UCSD-AML1 (cell line): ENCODE measurements around the gene TEX55.
"Not testable (repeated sequence)": the region's sequence is repeated elsewhere in the genome, so short reads cannot be mapped to it uniquely, and the experiment has no call there.

Source experiments
- DNase-seq: peaks from one replicate; lab custom pipeline; 2025; ENCODE audit not compliant: unreplicated experiment; lab: John Stamatoyannopoulos, UW

The TEX55 gene

GRCh38 chr3:119145500-119146167 lies at the start of gene TEX55:
Gene TEX55 (plus strand): TSS chr3:119146165. CDS start chr3:119146190, 25 bp downstream.
- peak; percentile 16 for DNase-seq

- no peak for DNase-seq
Measured at GRCh38 chr3:119098003-119098402, 48.0 kb upstream of the TEX55 start.

- no peak for DNase-seq
Measured at GRCh38 chr3:119098619-119099222, 47.2 kb upstream of the TEX55 start.

GRCh38 chr3:119099785-119100184 lies 46.2 kb upstream of the TEX55 start:
- no peak for DNase-seq

GRCh38 chr3:119104031-119104430 lies 41.9 kb upstream of the TEX55 start:
- no peak for DNase-seq

GRCh38 chr3:119118330-119118729 lies 27.6 kb upstream of the TEX55 start:
- not testable (repeated sequence) for DNase-seq

GRCh38 chr3:119120480-119120879 lies 25.5 kb upstream of the TEX55 start:
- no peak for DNase-seq

- DNase-seq = no peak
Measured at GRCh38 chr3:119122350-119122749, 23.6 kb upstream of the TEX55 start.

- DNase-seq = no peak
Measured at GRCh38 chr3:119125342-119125741, 20.6 kb upstream of the TEX55 start.

GRCh38 chr3:119125742-119126504 lies 20.0 kb upstream of the TEX55 start:
- no peak for DNase-seq

- DNase-seq = not testable (repeated sequence)
Measured at GRCh38 chr3:119130291-119130690, 15.7 kb upstream of the TEX55 start.

- not testable (repeated sequence) for DNase-seq
Measured at GRCh38 chr3:119132291-119132690, 13.7 kb upstream of the TEX55 start.

GRCh38 chr3:119139360-119139759 lies 6.6 kb upstream of the TEX55 start:
- DNase-seq = not testable (repeated sequence)

GRCh38 chr3:119140466-119140865 lies 5.5 kb upstream of the TEX55 start:
- no peak for DNase-seq

GRCh38 chr3:119145128-119145499 lies 851 bp upstream of the TEX55 start:
- no peak for DNase-seq

GRCh38 chr3:119146578-119147375 lies 812 bp downstream of the TEX55 start:
- DNase-seq = no peak

- DNase-seq = no peak
Measured at GRCh38 chr3:119147494-119147893, 1.5 kb downstream of the TEX55 start.

- no peak for DNase-seq
Measured at GRCh38 chr3:119148493-119149180, 2.7 kb downstream of the TEX55 start.

GRCh38 chr3:119149484-119149883 lies 3.5 kb downstream of the TEX55 start:
- no peak for DNase-seq

- no peak for DNase-seq
Measured at GRCh38 chr3:119156868-119157267, 10.9 kb downstream of the TEX55 start.

- DNase-seq = no peak
Measured at GRCh38 chr3:119157971-119158370, 12.0 kb downstream of the TEX55 start.
